Stimulated activated naive CD8-positive, alpha-beta T cell treated with anti-CD3 and anti-CD28 coated beads, Interleukin-15, Interleukin-2, amounts not matched to agents 100 ng/mL and 50 ng/mL, for 24 hours (primary cell): ENCODE measurements around the gene TRMT1.

Experiments used
- H3K27ac Mint-ChIP-seq: one replicate; pipeline ENCODE4 v1.8.0; 2021; ENCODE audit warnings: mild to moderate bottlenecking, mixed read lengths
- H3K27me3 Mint-ChIP-seq: one replicate; pipeline ENCODE4 v1.8.0; 2021; ENCODE audit warnings: mixed read lengths
- H3K36me3 Mint-ChIP-seq: one replicate; pipeline ENCODE4 v1.8.0; 2021; ENCODE audit warnings: low read depth, mixed read lengths
- H3K4me1 Mint-ChIP-seq: one replicate; pipeline ENCODE4 v1.8.0; 2021; ENCODE audit warnings: low read depth, mixed read lengths
- H3K4me3 Mint-ChIP-seq: one replicate; pipeline ENCODE4 v1.8.0; 2021; ENCODE audit warnings: mild to moderate bottlenecking, mixed read lengths
- H3K9me3 Mint-ChIP-seq: one replicate; pipeline ENCODE4 v1.8.0; 2021; ENCODE audit warnings: mixed read lengths

TRMT1 gene

DNA sequence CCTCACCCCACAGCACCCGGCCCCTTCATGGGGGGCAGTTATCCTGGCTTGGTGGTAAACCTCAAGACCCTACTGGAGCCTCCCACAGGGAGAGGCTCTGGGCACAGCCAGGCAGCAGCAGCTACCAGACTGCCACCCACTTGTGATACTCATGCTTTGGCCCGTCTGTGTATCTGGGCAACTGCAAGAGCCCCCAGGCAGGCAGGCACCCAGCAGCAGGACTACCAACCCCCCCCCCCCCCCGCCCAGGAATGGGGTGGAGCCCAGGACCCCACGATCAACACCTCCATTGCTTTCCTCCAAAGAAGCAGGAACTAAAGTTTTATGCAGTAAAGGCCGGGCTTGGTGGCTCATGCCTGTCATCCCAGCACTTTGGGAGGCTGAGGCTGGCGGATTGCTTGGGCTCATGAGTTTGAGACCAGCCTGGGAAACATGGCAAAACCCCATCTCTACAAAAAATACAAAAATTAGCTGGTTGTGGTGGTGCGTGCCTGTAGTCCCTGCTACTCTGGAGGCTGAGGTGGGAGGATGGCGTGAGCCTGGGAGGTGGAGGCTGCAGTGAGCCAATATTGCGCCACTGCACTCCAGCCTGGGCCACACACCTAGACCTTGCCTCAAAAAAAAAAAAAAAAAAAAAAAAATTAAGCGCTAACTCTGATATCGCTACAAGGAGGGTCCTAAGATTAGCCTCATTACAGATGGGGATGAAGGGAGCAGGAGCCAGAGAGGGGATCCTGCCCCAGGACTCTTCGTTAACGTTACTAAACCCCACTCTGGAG is 12.8 kb downstream of the TRMT1 start:
- Mint-ChIP-seq H3K27me3 (peaks cover 3% of the 10 kb centered on the region), H3K4me1 (peaks cover 52% of the 10 kb centered on the region), H3K36me3 (peaks cover 18% of the 10 kb centered on the region), H3K27ac (no peak overlapping the region), H3K4me3 (peak overlapping the region; percentile 82), H3K9me3 (no peaks in the 10 kb centered on the region)

DNA sequence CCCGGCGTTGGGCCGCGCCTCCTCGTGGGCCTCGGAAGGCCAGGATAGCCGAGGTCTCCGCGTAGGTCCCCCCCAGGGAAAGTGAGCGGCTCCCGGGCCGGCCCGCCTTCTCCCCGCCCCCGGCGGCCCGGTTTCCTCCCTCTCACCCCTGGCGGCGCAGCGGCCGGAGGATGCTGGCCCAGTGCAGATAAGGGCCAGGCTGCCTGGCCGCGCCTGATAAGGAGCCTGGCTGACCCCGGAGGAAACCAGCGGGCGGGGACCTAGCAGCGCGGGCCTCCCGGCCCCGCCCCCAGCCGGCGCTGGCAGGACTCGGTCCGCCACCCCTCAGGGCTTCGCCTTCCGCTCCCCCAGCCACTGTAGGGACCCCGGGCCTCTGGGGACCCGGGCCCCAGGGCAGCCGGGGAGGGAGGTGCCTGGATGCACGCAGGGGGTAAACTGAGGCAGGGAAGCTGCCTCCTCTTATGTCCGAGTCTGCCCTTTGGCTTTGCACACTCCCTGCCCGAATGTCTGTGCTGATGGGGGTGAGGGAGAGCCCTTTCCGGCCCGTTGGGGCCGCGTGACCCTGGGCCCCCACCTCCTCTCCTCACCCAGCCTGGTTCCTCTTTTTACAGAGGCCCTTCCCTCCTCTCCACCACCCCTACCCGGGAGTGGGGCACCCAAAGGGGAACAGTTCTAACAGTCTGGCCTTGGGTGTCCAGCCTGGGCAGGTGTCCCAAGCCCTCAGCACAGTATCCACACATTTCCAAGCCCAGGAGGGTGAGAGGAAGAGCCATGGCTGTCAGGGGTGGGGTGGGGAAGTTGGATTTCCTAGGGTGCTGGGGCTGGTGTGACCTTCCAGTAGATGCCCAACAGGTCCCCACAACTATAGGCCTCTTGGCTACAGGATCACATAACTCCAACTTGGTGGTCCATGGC is 13.6 kb downstream of the TRMT1 start, which contains the start of gene LYL1:
Gene LYL1 (minus strand): TSS at position 193 of the 915 bp plus-strand sequence. CDS start 1,687 bp downstream, outside the sequence.
- Mint-ChIP-seq H3K9me3 (no peaks in the 10 kb centered on the region), H3K4me3 (peak within 1 kb of the TSS; percentile 75), H3K27me3 (peaks cover 3% of the 10 kb centered on the region), H3K36me3 (peaks cover 18% of the 10 kb centered on the region), H3K27ac (peak within 1 kb of the TSS; percentile 66), H3K4me1 (peaks cover 60% of the 10 kb centered on the region)

GRCh38 chr19:13102416-13102665 is 14.2 kb downstream of the TRMT1 start:
- Mint-ChIP-seq H3K36me3 (peaks cover 14% of the 10 kb centered on the region), H3K27ac (no peak overlapping the region), H3K9me3 (no peaks in the 10 kb centered on the region), H3K27me3 (peaks cover 4% of the 10 kb centered on the region), H3K4me3 (peak overlapping the region; percentile 75), H3K4me1 (peaks cover 62% of the 10 kb centered on the region)

- no peaks in the 10 kb centered on the region for H3K9me3 Mint-ChIP-seq
- peaks cover 9% of the 10 kb centered on the region for H3K27me3 Mint-ChIP-seq
- H3K4me1 Mint-ChIP-seq = peaks cover 67% of the 10 kb centered on the region
- peak overlapping the region; percentile 66 for H3K27ac Mint-ChIP-seq
- peak overlapping the region; percentile 75 for H3K4me3 Mint-ChIP-seq
- H3K36me3 Mint-ChIP-seq = peaks cover 12% of the 10 kb centered on the region
Observed at GRCh38 chr19:13101590-13102415, 14.7 kb downstream of the TRMT1 start.

DNA sequence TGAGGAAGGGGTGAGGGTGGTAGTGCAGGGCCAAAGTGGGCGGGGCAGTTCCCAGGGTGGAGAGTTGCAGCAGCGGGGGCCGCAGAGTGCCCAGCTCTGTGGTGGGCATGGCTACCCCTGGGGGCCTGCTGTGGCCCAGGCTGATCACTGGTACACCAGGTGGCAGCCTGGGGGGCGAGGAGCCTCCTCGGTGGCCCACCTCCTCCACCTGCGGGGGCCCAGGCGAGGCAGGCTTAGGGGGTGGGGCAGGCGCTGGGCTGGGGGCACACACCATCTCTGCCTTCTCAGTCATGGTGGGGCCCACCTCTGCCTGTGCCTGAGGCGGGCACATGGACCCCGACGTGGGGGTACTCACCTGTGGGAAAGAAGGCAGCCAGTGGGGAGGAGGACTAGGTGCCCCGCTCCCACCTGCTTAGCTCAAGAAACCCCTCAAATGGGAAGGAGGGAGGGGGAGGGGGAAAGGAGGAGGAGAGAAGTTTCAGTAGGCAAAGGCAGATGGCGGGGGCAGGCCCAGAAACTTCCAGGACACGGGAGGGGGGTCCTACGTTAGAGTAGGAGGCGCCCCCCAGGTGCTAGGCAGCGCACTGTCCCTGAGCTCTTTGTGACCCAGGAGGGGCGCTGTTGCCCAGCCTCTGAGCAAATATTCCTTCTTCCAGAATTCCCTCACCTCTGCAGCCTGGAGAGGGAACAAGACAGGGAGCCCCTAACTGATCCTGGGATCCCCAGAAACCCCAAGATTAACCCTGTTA is 15.5 kb downstream of the TRMT1 start:
- Mint-ChIP-seq H3K27me3 (peaks cover 16% of the 10 kb centered on the region), H3K4me1 (peaks cover 73% of the 10 kb centered on the region), H3K4me3 (peak overlapping the region; percentile 75), H3K9me3 (no peaks in the 10 kb centered on the region), H3K27ac (no peak overlapping the region), H3K36me3 (peaks cover 8% of the 10 kb centered on the region)

DNA sequence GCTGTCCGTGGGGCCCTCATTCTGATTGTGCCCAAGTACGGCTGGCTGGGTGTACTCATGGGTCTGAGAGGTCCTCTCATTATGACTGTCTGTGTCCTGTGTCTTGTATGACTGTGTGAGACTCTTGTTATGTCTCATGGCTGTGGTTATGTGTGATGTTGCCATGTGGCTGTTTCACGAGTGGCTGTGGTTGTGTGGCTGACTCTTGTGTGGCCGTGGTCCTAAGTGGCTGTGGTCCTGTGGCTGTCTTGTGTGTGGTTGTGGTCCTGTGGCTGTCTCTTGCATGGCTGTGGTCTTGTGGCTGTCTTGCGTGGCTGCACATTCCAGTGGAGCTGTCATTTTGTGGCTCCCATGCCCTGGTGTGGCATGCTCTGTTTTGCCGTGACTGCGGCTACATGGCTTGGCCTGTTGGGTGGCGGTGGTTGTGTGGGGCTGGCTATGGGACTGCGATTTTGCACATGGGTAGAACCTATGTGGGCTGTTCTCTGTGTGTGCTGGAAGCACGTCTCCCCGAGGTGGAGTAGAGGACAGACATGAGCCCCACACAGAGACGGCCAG is 16.4 kb downstream of the TRMT1 start:
- H3K27ac Mint-ChIP-seq = peak overlapping the region; percentile 96
- peaks cover 7% of the 10 kb centered on the region for H3K36me3 Mint-ChIP-seq
- H3K27me3 Mint-ChIP-seq = peaks cover 20% of the 10 kb centered on the region
- peaks cover 71% of the 10 kb centered on the region for H3K4me1 Mint-ChIP-seq
- peak overlapping the region; percentile 73 for H3K4me3 Mint-ChIP-seq
- H3K9me3 Mint-ChIP-seq = no peaks in the 10 kb centered on the region

DNA sequence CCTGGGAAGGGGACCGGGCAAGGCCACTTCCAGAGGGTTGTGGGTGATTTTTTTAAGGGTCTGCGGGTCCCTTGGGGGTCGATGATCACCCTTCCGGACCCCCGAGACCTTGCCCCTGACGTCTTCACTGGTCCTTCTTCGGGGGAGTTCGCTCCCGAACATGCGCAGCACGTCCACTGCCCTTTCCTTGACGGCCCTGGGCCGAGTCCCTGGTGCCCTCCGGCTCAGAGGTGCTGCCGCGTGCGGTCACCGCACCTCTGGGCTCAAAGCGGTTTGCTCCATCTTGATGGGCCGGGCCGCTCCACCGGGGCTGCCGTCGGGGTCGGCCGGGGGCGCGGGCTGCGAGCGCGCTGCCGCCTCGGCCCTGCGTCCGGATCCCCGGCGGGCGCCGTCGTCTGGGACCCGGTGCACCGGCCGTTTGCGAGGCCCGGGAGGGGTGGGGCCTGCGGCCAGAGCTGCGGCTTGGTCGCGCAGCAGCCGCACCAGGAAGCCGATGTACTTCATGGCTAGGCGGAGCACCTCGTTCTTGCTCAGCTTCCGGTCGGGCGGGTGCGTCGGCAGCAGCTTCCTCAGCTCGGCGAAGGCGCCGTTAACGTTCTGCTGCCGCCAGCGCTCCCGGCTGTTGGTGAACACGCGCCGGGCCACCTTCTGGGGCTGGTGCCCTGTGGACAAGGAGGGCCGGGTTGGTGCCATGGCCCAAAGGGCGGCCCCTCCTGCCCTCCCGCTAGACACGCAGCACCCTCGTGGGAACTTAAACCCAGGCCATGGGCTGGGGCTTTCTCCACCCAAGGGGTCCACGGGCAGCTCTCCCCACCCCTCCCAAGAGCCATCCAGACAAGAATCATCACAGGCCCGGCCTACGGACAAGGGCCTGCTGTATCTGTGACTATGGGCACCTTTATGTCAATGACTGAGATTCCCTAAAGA is 17.2 kb downstream of the TRMT1 start:
- peak overlapping the region; percentile 73 for H3K4me3 Mint-ChIP-seq
- peaks cover 7% of the 10 kb centered on the region for H3K36me3 Mint-ChIP-seq
- peak overlapping the region; percentile 96 for H3K27ac Mint-ChIP-seq
- peaks cover 69% of the 10 kb centered on the region for H3K4me1 Mint-ChIP-seq
- H3K9me3 Mint-ChIP-seq = no peaks in the 10 kb centered on the region
- peaks cover 25% of the 10 kb centered on the region for H3K27me3 Mint-ChIP-seq

GRCh38 chr19:13098277-13099072 is 18.1 kb downstream of the TRMT1 start:
- H3K27me3 Mint-ChIP-seq = peaks cover 25% of the 10 kb centered on the region
- peak overlapping the region; percentile 81 for H3K27ac Mint-ChIP-seq
- peaks cover 66% of the 10 kb centered on the region for H3K4me1 Mint-ChIP-seq

DNA sequence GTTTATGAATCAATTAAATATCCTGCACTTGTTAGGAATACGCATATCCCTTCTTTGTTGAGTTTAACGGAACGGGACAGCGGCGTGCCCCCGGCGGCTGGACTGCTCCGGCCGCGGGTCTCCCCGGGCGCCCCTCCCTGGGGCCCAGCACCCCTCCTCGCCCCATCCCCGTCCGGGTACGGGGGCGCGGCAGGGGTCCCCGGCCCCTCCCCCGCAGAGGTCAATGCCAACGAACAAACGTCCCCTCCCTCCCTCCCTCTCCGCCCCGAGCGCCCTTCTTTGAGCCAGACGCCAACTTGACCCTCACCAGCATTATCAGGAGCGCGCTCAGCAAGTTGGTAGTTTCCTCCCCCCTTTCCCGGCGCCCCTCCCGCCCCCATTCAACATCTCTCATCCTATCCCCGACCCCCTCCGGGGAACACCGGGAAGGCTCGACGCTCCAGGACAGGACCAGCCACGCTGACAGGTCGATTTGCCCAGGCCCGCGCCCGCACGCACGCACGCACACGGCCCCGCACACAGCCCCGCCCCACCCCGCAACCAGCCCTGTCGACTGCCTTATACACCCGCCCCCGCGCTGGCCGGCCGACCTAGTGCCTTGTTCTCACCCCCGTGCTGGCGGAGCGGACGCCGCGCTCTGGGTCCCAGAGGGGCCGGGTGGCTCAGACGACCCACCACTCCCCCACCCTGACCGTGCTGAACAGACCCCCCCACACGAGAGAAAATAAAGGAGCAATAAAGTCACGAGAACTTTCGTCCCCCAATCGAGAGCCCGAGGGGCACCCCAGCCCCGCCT is 18.9 kb downstream of the TRMT1 start:
- peaks cover 25% of the 10 kb centered on the region for H3K27me3 Mint-ChIP-seq
- H3K27ac Mint-ChIP-seq = no peak overlapping the region
- peaks cover 61% of the 10 kb centered on the region for H3K4me1 Mint-ChIP-seq
- H3K9me3 Mint-ChIP-seq = no peaks in the 10 kb centered on the region
- H3K4me3 Mint-ChIP-seq = peak overlapping the region; percentile 67
- peaks cover 7% of the 10 kb centered on the region for H3K36me3 Mint-ChIP-seq

More at GRCh38 chr19:13098277-13099072, 18.1 kb downstream of the TRMT1 start:
- H3K4me3 Mint-ChIP-seq = peak overlapping the region; percentile 62
- H3K36me3 Mint-ChIP-seq = peaks cover 7% of the 10 kb centered on the region
- no peaks in the 10 kb centered on the region for H3K9me3 Mint-ChIP-seq

- peak overlapping the region; percentile 46 for H3K27ac Mint-ChIP-seq
- peaks cover 58% of the 10 kb centered on the region for H3K4me1 Mint-ChIP-seq
Observed at GRCh38 chr19:13097033-13097462, 19.5 kb downstream of the TRMT1 start.

GRCh38 chr19:13095934-13096927 is 20.3 kb downstream of the TRMT1 start:
- Mint-ChIP-seq H3K4me3 (peak overlapping the region; percentile 73), H3K36me3 (peaks cover 7% of the 10 kb centered on the region), H3K27ac (no peak overlapping the region), H3K27me3 (peaks cover 25% of the 10 kb centered on the region), H3K9me3 (no peaks in the 10 kb centered on the region), H3K4me1 (peaks cover 50% of the 10 kb centered on the region)

More at GRCh38 chr19:13097033-13097462, 19.5 kb downstream of the TRMT1 start:
- Mint-ChIP-seq H3K4me3 (peak overlapping the region; percentile 67), H3K27me3 (peaks cover 25% of the 10 kb centered on the region), H3K9me3 (no peaks in the 10 kb centered on the region), H3K36me3 (peaks cover 7% of the 10 kb centered on the region)
